Ovary (tissue), 3 donors: ENCODE measurements around the gene JAM2.

Source experiments
- CTCF ChIP-seq, 3 donors: fragments of 450-650 bp in 2 of 3; fragments of 200-600 bp in 1 of 3; IDR thresholded peaks; one replicate each; pipeline versions ENCODE4 v1.5.1 to v1.8.0; 2016 to 2022; ENCODE audit warnings: antibody characterized with exemption in 3 of 3, mild to moderate bottlenecking in 1 of 3
- POLR2A ChIP-seq: fragments of 450-650 bp; IDR thresholded peaks from one replicate; pipeline ENCODE4 v1.6.1; 2017; ENCODE audit warnings: antibody characterized with exemption, mild to moderate bottlenecking, moderate library complexity
- donor health status: DM: no; HTN: no; CAD: no.

GRCh38 chr21:25636727-25637126 lies 2.3 kb upstream of the JAM2 start:
- no peak for TF ChIP-seq CTCF (IDR thresholded peaks at IDR 0.05)
- no peak for TF ChIP-seq POLR2A
